ENCODE measurements around the gene TADA2A. TPM values are rescaled to one million over a fixed set of nuclear protein-coding genes. Genes with fewer than 3 reads are reported as not detected.

Gene TADA2A
- total RNA-seq, 1 donor from 2014 or later = 33.7 TPM

DNA sequence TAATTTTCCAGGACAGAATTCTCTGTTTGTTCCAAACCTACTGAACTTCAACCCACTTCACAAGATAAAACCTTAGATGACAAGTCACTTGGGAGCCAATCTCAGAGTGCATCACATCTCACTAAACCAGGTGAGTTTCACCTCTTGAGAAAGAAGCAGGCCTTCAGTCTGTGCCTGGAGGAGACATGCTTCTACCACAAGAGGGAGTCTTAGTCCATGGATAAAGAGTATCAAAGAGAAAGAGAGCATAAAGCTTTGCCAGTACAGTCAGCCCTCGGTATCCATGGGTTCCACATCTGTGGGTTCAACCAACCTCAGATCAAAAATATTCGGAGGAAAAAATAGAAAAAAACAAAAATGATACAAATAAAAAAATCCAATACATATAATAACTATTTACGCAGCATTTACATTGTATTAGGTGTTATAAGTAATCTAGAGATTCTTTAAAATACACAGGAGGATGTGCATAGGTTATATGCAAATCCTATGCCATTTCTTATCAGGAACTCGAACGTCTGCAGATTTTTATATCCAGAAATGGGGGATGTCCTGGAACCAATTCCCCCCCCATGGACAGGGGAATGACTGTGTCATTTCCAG is 120.7 kb downstream of the TADA2A start:
- DNase-seq (ENCODE audit: low spot score) = no peak

Other genes with a start within 250 kb of the TADA2A start
- gene C17orf78, start 30.9 kb upstream of the TADA2A start, total RNA-seq = not detected
- gene ACACA, start 50 bp upstream of the TADA2A start, total RNA-seq = 159 TPM
- 7.3 TPM for gene DUSP14, start 83.0 kb downstream of the TADA2A start, total RNA-seq
- 65.4 TPM for gene SYNRG, start 202.5 kb downstream of the TADA2A start, total RNA-seq
- gene DDX52, start 236.6 kb downstream of the TADA2A start, total RNA-seq = 37.9 TPM